Sigmoid colon (tissue), 4 donors: ENCODE data around the gene ARHGAP12.

Experiments used
- CTCF ChIP-seq, 4 experiments: fragments of 450-650 bp in 3 of 4; fragments of 200-600 bp in 1 of 4; IDR thresholded peaks; one replicate each; pipeline ENCODE4 v1.5.1; 2016 to 2019; ENCODE audit warnings: antibody characterized with exemption in 4 of 4, mild to moderate bottlenecking in 3 of 4, moderate library complexity in 2 of 4
- EP300 ChIP-seq, 4 donors: sonication (generic); formaldehyde crosslinking; IDR thresholded peaks; one replicate each; pipeline ENCODE4 v1.6.1; 2017; ENCODE audit warnings: antibody characterized with exemption in 4 of 4
- POLR2A ChIP-seq, 2 donors: fragments of 450-650 bp; IDR thresholded peaks; one replicate each; pipeline ENCODE4 v1.6.1; 2016; ENCODE audit warnings: antibody characterized with exemption in 2 of 2, mild to moderate bottlenecking in 2 of 2, moderate library complexity in 2 of 2
- POLR2AphosphoS5 ChIP-seq, 4 donors: sonication (generic); formaldehyde crosslinking; IDR thresholded peaks; one replicate each; pipeline ENCODE4 v1.6.1; 2017; ENCODE audit warnings: antibody characterized with exemption in 4 of 4

- TF ChIP-seq CTCF (IDR thresholded peaks at IDR 0.05) (peak in 3 of 4 experiments; percentile 28 to 48 (median 41)), EP300 (IDR thresholded peaks at IDR 0.05) (no peak), POLR2A (IDR thresholded peaks at IDR 0.05) (no peak), POLR2AphosphoS5 (IDR thresholded peaks at IDR 0.05) (no peak)
Observed at GRCh38 chr10:31836569-31837406, 91.8 kb downstream of the ARHGAP12 start.
